ENCODE data around the gene IQSEC1. TPM values are rescaled to one million over a fixed set of nuclear protein-coding genes. Genes with fewer than 3 reads are reported as not detected.

IQSEC1 gene
- total RNA-seq, 1 experiment from 2014 or later: 13.0 TPM

GRCh38 chr3:13116426-13116825 is 43.2 kb upstream of the IQSEC1 start:
- Histone ChIP-seq H3K27ac (ENCODE audit: low read depth, low read length, poor library complexity, severe bottlenecking) (no peak overlapping the region), H3K4me1 (ENCODE audit: insufficient read depth, low read length, poor library complexity, severe bottlenecking) (no peaks in the 10 kb centered on the region), H3K4me3 (ENCODE audit: low read depth, low read length, poor library complexity, severe bottlenecking) (no peak overlapping the region), H3K36me3 (ENCODE audit: insufficient read depth, low read length, poor library complexity, severe bottlenecking) (no peaks in the 10 kb centered on the region), H3K27me3 (replicated peaks; ENCODE audit: insufficient read depth, low read depth, low read length, poor library complexity) (peaks cover 21% of the 10 kb centered on the region), H3K9me3 (ENCODE audit: low read depth, low read length, poor library complexity, severe bottlenecking) (no peaks in the 10 kb centered on the region)
- TF ChIP-seq CTCF (conservative IDR thresholded peaks at IDR 0.05; ENCODE audit: low read depth, low read length): no peak
- TF ChIP-seq EZH2 (IDR thresholded peaks at IDR 0.05; ENCODE audit: borderline replicate concordance, low read depth, low read length, poor library complexity, severe bottlenecking): no peak
- CTCF ChIA-PET: no interaction called here
- no peak for DNase-seq (ENCODE audit: low spot score)
- BruUV-seq (replicated peaks): no TSS peak
- POLR2A ChIA-PET (ENCODE audit: low non-redundant PET): no interaction called here
- intact Hi-C loops (cut with micrococcal nuclease; ENCODE audit: unreplicated experiment): no loop called here

- no peak overlapping the region for H3K27ac ChIP-seq (ENCODE audit: low read depth, low read length, poor library complexity, severe bottlenecking)
- H3K9me3 ChIP-seq (ENCODE audit: low read depth, low read length, poor library complexity, severe bottlenecking): no peaks in the 10 kb centered on the region
- H3K4me1 ChIP-seq (ENCODE audit: insufficient read depth, low read length, poor library complexity, severe bottlenecking): no peaks in the 10 kb centered on the region
- BruUV-seq (replicated peaks): no TSS peak
- TF ChIP-seq CTCF (conservative IDR thresholded peaks at IDR 0.05; ENCODE audit: low read depth, low read length) (no peak), EZH2 (IDR thresholded peaks at IDR 0.05; ENCODE audit: borderline replicate concordance, low read depth, low read length, poor library complexity, severe bottlenecking) (no peak)
- no peaks in the 10 kb centered on the region for H3K36me3 ChIP-seq (ENCODE audit: insufficient read depth, low read length, poor library complexity, severe bottlenecking)
- ChIA-PET CTCF (no interaction called here), POLR2A (ENCODE audit: low non-redundant PET) (no interaction called here)
- intact Hi-C loops (cut with micrococcal nuclease; ENCODE audit: unreplicated experiment): no loop called here
- no peak overlapping the region for H3K4me3 ChIP-seq (ENCODE audit: low read depth, low read length, poor library complexity, severe bottlenecking)
- no peak for DNase-seq (ENCODE audit: low spot score)
- H3K27me3 ChIP-seq (replicated peaks; ENCODE audit: insufficient read depth, low read depth, low read length, poor library complexity): peaks cover 21% of the 10 kb centered on the region
Measured at GRCh38 chr3:13115991-13116390, 42.8 kb upstream of the IQSEC1 start.

- Histone ChIP-seq H3K27ac (ENCODE audit: low read depth, low read length, poor library complexity, severe bottlenecking) (no peak overlapping the region), H3K4me3 (ENCODE audit: low read depth, low read length, poor library complexity, severe bottlenecking) (no peak overlapping the region), H3K9me3 (ENCODE audit: low read depth, low read length, poor library complexity, severe bottlenecking) (no peaks in the 10 kb centered on the region), H3K27me3 (replicated peaks; ENCODE audit: insufficient read depth, low read depth, low read length, poor library complexity) (peaks cover 21% of the 10 kb centered on the region), H3K4me1 (ENCODE audit: insufficient read depth, low read length, poor library complexity, severe bottlenecking) (no peaks in the 10 kb centered on the region), H3K36me3 (ENCODE audit: insufficient read depth, low read length, poor library complexity, severe bottlenecking) (no peaks in the 10 kb centered on the region)
- TF ChIP-seq CTCF (conservative IDR thresholded peaks at IDR 0.05; ENCODE audit: low read depth, low read length): no peak
- no peak for DNase-seq (ENCODE audit: low spot score)
- intact Hi-C loops (cut with micrococcal nuclease; ENCODE audit: unreplicated experiment): no loop called here
- BruUV-seq (replicated peaks): no TSS peak
- CTCF ChIA-PET: no interaction called here
- POLR2A ChIA-PET (ENCODE audit: low non-redundant PET): no interaction called here
Measured at GRCh38 chr3:13115576-13115910, 42.3 kb upstream of the IQSEC1 start.

Measured in A673 (cell line).